DND-41 (cell line): ENCODE results near the gene GSG1L.

Experiments
- CTCF ChIP-seq: IDR thresholded peaks from 2 replicates; pipeline ENCODE4 v1.5.1; 2012; ENCODE audit warnings: borderline replicate concordance, low read length, moderate library complexity, mild to moderate bottlenecking; ENCODE audit not compliant: poor library complexity, severe bottlenecking; ENCODE audit errors: extremely low read depth
- EZH2 ChIP-seq: IDR thresholded peaks from 3 replicates; pipeline ENCODE4 v1.6.1; 2012; ENCODE audit warnings: borderline replicate concordance, low read depth, mild to moderate bottlenecking, moderate library complexity, low read length, inconsistent platforms; ENCODE audit not compliant: severe bottlenecking

- TF ChIP-seq CTCF = no peak
- TF ChIP-seq EZH2 = no peak
These were observed 2.0 kb downstream of the GSG1L start for GRCh38 chr16:28061352-28062101.
